ENCODE data around the gene USP6.
"Not testable (repeated sequence)": the region's sequence is repeated elsewhere in the genome, so short reads cannot be mapped to it uniquely, and the experiment has no call there.

The USP6 gene

GRCh38 chr17:5115673-5116651 is at the start of gene USP6:
Gene USP6, plus strand, starts transcription at chr17:5116032. Its CDS starts 14,336 bp downstream, at chr17:5130368.
- DNase-seq (ENCODE audit: low spot score) = no peak
- TF ChIP-seq CTCF (conservative IDR thresholded peaks at IDR 0.05; ENCODE audit: low read depth) = no peak
- POLR2A ChIA-PET (ENCODE audit: low non-redundant PET) = no interaction called here
- CTCF ChIA-PET = interaction anchor here (0.5 kb wide), 1 partner anchor 1320 kb away, joined by 4 read pairs; no protein-coding TSS in a partner anchor
- H3K27ac ChIP-seq = no peak within 1 kb of the TSS

GRCh38 chr17:5068236-5068635 is 47.6 kb upstream of the USP6 start:
- POLR2A ChIA-PET (ENCODE audit: low non-redundant PET) = no interaction called here
- no peak overlapping the region for H3K27ac ChIP-seq
- CTCF ChIA-PET = no interaction called here
- DNase-seq (ENCODE audit: low spot score) = no peak
- no peak for TF ChIP-seq CTCF (conservative IDR thresholded peaks at IDR 0.05; ENCODE audit: low read depth)

- ChIA-PET POLR2A (ENCODE audit: low non-redundant PET) (no interaction called here), CTCF (interaction anchor here (1.0 kb wide), 1 partner anchor 32 kb away, joined by 3 read pairs; no protein-coding TSS in a partner anchor)
- no peak for TF ChIP-seq CTCF (conservative IDR thresholded peaks at IDR 0.05; ENCODE audit: low read depth)
- H3K27ac ChIP-seq = no peak overlapping the region
- DNase-seq (ENCODE audit: low spot score) = no peak
Measured at GRCh38 chr17:5069724-5070123, 46.1 kb upstream of the USP6 start.

- CTCF ChIA-PET; POLR2A ChIA-PET (ENCODE audit: low non-redundant PET); DNase-seq (ENCODE audit: low spot score); H3K27ac ChIP-seq: not testable (repeated sequence)
Measured at GRCh38 chr17:5075472-5075871, 40.4 kb upstream of the USP6 start.

GRCh38 chr17:5077275-5077674 is 38.6 kb upstream of the USP6 start:
- DNase-seq (ENCODE audit: low spot score); POLR2A ChIA-PET (ENCODE audit: low non-redundant PET): not testable (repeated sequence)
- CTCF ChIA-PET = interaction anchor here (0.5 to 0.7 kb wide), 2 partner anchors 15 to 92 kb away, joined by 3 read pairs; no protein-coding TSS in a partner anchor
- peak overlapping the region; percentile 68; the same call in 1 of the 2 replicates for H3K27ac ChIP-seq

- no peak for DNase-seq (ENCODE audit: low spot score)
- ChIA-PET CTCF (interaction anchor here (0.5 kb wide), 1 partner anchor 93 kb away, joined by 3 read pairs; no protein-coding TSS in a partner anchor), POLR2A (ENCODE audit: low non-redundant PET) (no interaction called here)
- no peak for TF ChIP-seq CTCF (conservative IDR thresholded peaks at IDR 0.05; ENCODE audit: low read depth)
- peak overlapping the region; percentile 68 for H3K27ac ChIP-seq
Measured at GRCh38 chr17:5077781-5078105, 38.1 kb upstream of the USP6 start.

GRCh38 chr17:5078106-5079028 is 37.5 kb upstream of the USP6 start, which contains the start of gene ZFP3:
Gene ZFP3, plus strand, starts transcription at chr17:5078467. Its CDS starts 13,038 bp downstream, at chr17:5091505.
- ChIA-PET CTCF (interaction anchor here (0.6 kb wide), 1 partner anchor 262 kb away, joined by 3 read pairs; no protein-coding TSS in a partner anchor), POLR2A (ENCODE audit: low non-redundant PET) (interaction anchor here (0.6 kb wide), 1 partner anchor 61 kb away, joined by 9 read pairs; no protein-coding TSS in a partner anchor)
- DNase-seq (ENCODE audit: low spot score) = peak; percentile 71
- no peak for TF ChIP-seq CTCF (conservative IDR thresholded peaks at IDR 0.05; ENCODE audit: low read depth)
- H3K27ac ChIP-seq = peak within 1 kb of the TSS; percentile 68
